ENCODE measurements around the gene KIF13A.
"Not testable (repeated sequence)": the region's sequence is repeated elsewhere in the genome, so short reads cannot be mapped to it uniquely, and the experiment has no call there.

KIF13A gene

DNA sequence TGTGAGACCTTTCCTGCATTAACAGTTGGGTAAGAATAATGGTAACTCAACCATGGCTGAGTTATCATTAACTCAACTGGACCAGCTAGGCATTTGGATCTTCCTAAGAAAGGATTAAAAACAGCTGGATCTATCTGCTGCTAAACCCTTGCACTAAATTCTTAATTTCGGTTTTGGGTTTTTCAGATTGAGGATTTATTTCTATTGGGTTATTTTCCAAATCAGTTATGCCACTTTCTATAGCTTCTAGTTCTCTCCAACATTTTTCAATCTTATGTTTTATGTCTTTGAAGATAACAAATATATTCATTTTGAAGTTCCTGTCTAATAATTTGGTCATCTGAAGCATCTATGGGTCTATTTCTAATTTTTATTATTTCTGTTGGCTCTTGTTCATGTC, 92.5 kb downstream of the KIF13A start:
- H3K4me3 ChIP-seq (ENCODE audit: low read depth, low read length) = no peak overlapping the region
- H3K4me1 ChIP-seq (ENCODE audit: control insufficient read depth, insufficient read depth, low read length) = no peaks in the 10 kb centered on the region
- H3K36me3 ChIP-seq (ENCODE audit: control insufficient read depth, insufficient read depth, low read length) = peaks cover 40% of the 10 kb centered on the region
- H3K9me3 ChIP-seq (ENCODE audit: control insufficient read depth, insufficient read depth, low read length) = peaks cover 16% of the 10 kb centered on the region
- no peak overlapping the region for H3K9ac ChIP-seq (ENCODE audit: low read depth, low read length)
- no peak overlapping the region for H3K27ac ChIP-seq (ENCODE audit: low read depth, low read length)
- H3K27me3 ChIP-seq (ENCODE audit: control insufficient read depth, insufficient read depth, low read length) = no peaks in the 10 kb centered on the region

GRCh38 chr6:17894191-17894590, 93.2 kb downstream of the KIF13A start:
- H3K36me3 ChIP-seq (ENCODE audit: control insufficient read depth, insufficient read depth, low read length) = peaks cover 40% of the 10 kb centered on the region
- H3K4me3 ChIP-seq (ENCODE audit: low read depth, low read length) = no peak overlapping the region
- peaks cover 16% of the 10 kb centered on the region for H3K9me3 ChIP-seq (ENCODE audit: control insufficient read depth, insufficient read depth, low read length)
- no peak overlapping the region for H3K27ac ChIP-seq (ENCODE audit: low read depth, low read length)
- H3K4me1 ChIP-seq (ENCODE audit: control insufficient read depth, insufficient read depth, low read length) = no peaks in the 10 kb centered on the region
- H3K27me3 ChIP-seq (ENCODE audit: control insufficient read depth, insufficient read depth, low read length) = no peaks in the 10 kb centered on the region
- no peak overlapping the region for H3K9ac ChIP-seq (ENCODE audit: low read depth, low read length)

GRCh38 chr6:17892097-17892686, 95.2 kb downstream of the KIF13A start:
- H3K9me3 ChIP-seq (ENCODE audit: control insufficient read depth, insufficient read depth, low read length) = peaks cover 16% of the 10 kb centered on the region
- no peaks in the 10 kb centered on the region for H3K27me3 ChIP-seq (ENCODE audit: control insufficient read depth, insufficient read depth, low read length)
- no peak overlapping the region for H3K27ac ChIP-seq (ENCODE audit: low read depth, low read length)
- no peaks in the 10 kb centered on the region for H3K4me1 ChIP-seq (ENCODE audit: control insufficient read depth, insufficient read depth, low read length)
- no peak overlapping the region for H3K9ac ChIP-seq (ENCODE audit: low read depth, low read length)
- peaks cover 30% of the 10 kb centered on the region for H3K36me3 ChIP-seq (ENCODE audit: control insufficient read depth, insufficient read depth, low read length)
- H3K4me3 ChIP-seq (ENCODE audit: low read depth, low read length) = no peak overlapping the region

- Histone ChIP-seq H3K9me3 (ENCODE audit: control insufficient read depth, insufficient read depth, low read length) (peaks cover 9% of the 10 kb centered on the region), H3K27me3 (ENCODE audit: control insufficient read depth, insufficient read depth, low read length) (no peaks in the 10 kb centered on the region), H3K36me3 (ENCODE audit: control insufficient read depth, insufficient read depth, low read length) (peaks cover 12% of the 10 kb centered on the region), H3K4me3 (ENCODE audit: low read depth, low read length) (no peak overlapping the region), H3K27ac (ENCODE audit: low read depth, low read length) (no peak overlapping the region), H3K9ac (ENCODE audit: low read depth, low read length) (no peak overlapping the region), H3K4me1 (ENCODE audit: control insufficient read depth, insufficient read depth, low read length) (no peaks in the 10 kb centered on the region)
These were observed 97.1 kb downstream of the KIF13A start for GRCh38 chr6:17890309-17890708.

- not testable (repeated sequence) for H3K9me3 ChIP-seq (ENCODE audit: control insufficient read depth, insufficient read depth, low read length); H3K9ac ChIP-seq (ENCODE audit: low read depth, low read length); H3K27ac ChIP-seq (ENCODE audit: low read depth, low read length); H3K27me3 ChIP-seq (ENCODE audit: control insufficient read depth, insufficient read depth, low read length); H3K36me3 ChIP-seq (ENCODE audit: control insufficient read depth, insufficient read depth, low read length); H3K4me3 ChIP-seq (ENCODE audit: low read depth, low read length); H3K4me1 ChIP-seq (ENCODE audit: control insufficient read depth, insufficient read depth, low read length)
These were observed 97.7 kb downstream of the KIF13A start for GRCh38 chr6:17889777-17890176.

DNA sequence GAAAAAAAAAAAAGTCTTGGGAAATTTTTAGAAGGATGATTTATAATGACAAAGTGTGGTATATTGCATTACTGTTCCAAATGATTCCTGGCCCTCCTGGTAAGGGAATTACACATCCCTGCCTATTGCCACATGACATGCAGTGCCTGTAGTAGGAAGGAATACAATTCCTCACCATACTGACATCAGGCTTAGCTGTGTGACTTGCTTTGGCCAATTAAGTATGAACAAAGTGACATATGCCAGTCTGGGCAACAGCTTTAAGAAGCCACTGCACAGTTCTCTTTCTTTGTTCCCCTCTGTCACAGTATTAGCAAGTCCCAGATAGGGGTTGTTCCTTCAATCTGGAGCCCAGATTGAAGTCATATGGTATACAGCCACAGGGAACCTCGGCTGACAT, 100.5 kb downstream of the KIF13A start:
- Histone ChIP-seq H3K4me3 (ENCODE audit: low read depth, low read length) (no peak overlapping the region), H3K9ac (ENCODE audit: low read depth, low read length) (no peak overlapping the region), H3K36me3 (ENCODE audit: control insufficient read depth, insufficient read depth, low read length) (no peaks in the 10 kb centered on the region; the same call in 1 of the 2 replicates), H3K4me1 (ENCODE audit: control insufficient read depth, insufficient read depth, low read length) (no peaks in the 10 kb centered on the region), H3K27ac (ENCODE audit: low read depth, low read length) (no peak overlapping the region), H3K9me3 (ENCODE audit: control insufficient read depth, insufficient read depth, low read length) (no peaks in the 10 kb centered on the region), H3K27me3 (ENCODE audit: control insufficient read depth, insufficient read depth, low read length) (no peaks in the 10 kb centered on the region)

DNA sequence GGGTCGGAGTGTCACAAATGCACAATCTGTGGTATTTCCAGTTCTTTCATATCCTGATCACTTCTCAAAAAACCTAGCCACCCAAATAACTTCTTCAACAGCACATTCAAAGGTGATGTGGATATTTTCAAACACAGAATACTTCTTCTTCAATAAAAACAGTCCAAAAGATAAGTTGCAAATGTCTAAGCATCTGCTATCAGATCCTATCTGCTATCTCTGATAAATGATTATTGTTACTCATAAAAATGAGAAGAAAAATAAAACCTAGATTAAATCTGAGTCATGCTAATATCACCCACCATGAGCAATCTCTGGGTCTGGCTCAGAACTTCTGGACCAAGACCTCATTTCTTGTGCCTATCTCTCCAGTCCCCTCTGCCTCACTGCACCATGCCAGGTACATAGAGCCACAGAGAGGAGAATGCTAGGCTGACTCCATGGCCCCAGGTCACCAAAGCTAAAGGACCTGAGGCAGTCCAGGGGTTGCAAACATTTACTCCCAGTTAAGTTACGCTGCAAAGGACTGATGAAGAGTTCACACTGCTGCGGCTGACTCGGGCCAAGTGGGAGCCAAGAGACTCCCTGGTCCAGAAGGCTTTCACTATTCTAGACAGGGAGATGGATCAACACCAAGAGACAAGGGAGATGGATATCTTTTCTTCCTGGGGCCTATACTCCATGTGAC, 101.4 kb downstream of the KIF13A start:
- no peak overlapping the region for H3K9ac ChIP-seq (ENCODE audit: low read depth, low read length)
- no peaks in the 10 kb centered on the region; the same call in 1 of the 2 replicates for H3K36me3 ChIP-seq (ENCODE audit: control insufficient read depth, insufficient read depth, low read length)
- no peaks in the 10 kb centered on the region for H3K27me3 ChIP-seq (ENCODE audit: control insufficient read depth, insufficient read depth, low read length)
- no peaks in the 10 kb centered on the region for H3K9me3 ChIP-seq (ENCODE audit: control insufficient read depth, insufficient read depth, low read length)
- H3K27ac ChIP-seq (ENCODE audit: low read depth, low read length) = no peak overlapping the region
- no peak overlapping the region for H3K4me3 ChIP-seq (ENCODE audit: low read depth, low read length)
- no peaks in the 10 kb centered on the region for H3K4me1 ChIP-seq (ENCODE audit: control insufficient read depth, insufficient read depth, low read length)

- no peak overlapping the region for H3K9ac ChIP-seq (ENCODE audit: low read depth, low read length)
- no peaks in the 10 kb centered on the region for H3K4me1 ChIP-seq (ENCODE audit: control insufficient read depth, insufficient read depth, low read length)
- no peak overlapping the region for H3K27ac ChIP-seq (ENCODE audit: low read depth, low read length)
- no peaks in the 10 kb centered on the region for H3K9me3 ChIP-seq (ENCODE audit: control insufficient read depth, insufficient read depth, low read length)
- H3K27me3 ChIP-seq (ENCODE audit: control insufficient read depth, insufficient read depth, low read length) = no peaks in the 10 kb centered on the region
- H3K4me3 ChIP-seq (ENCODE audit: low read depth, low read length) = no peak overlapping the region
- H3K36me3 ChIP-seq (ENCODE audit: control insufficient read depth, insufficient read depth, low read length) = no peaks in the 10 kb centered on the region; the same call in 1 of the 2 replicates
These were observed 102.6 kb downstream of the KIF13A start for GRCh38 chr6:17884498-17885478.

DNA sequence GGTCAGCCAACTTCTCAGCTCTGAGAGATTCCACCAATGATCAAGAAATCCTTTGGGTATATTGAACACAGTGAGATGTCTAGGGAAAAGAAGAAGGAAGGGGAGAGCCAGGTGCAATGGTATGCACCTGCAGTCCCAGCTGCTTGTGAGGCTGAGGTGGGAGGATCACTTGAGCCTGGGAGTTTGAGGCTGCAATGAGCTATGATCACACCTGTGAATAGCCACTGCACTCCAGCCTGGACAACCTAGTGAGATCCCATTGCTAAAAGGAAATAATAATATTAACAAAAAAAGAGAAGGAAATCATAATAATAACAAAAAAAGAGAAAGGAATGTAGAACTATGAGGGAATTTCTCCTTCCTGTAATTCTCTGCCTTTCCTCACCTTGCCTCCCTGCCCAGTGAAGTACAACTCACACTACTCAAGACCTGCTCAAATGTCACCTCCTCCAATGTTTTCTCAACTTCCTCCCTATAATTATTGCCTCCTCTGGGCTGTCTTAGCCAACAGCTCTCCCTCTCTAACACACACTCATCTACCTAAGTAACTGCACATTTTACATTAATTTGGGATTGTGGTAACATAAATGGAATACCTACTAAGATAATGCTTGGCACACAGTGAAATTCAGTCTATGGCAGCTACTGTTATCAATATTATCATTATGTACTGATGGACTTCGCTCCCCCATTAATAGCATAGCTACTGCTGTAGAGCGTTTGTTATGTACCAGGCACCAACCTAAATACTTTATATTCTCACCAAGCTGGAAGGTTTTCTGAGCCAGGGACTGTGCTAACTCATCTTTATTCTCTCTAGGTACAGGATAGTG, 103.6 kb downstream of the KIF13A start:
- Histone ChIP-seq H3K27me3 (ENCODE audit: control insufficient read depth, insufficient read depth, low read length) (no peaks in the 10 kb centered on the region), H3K4me1 (ENCODE audit: control insufficient read depth, insufficient read depth, low read length) (no peaks in the 10 kb centered on the region), H3K36me3 (ENCODE audit: control insufficient read depth, insufficient read depth, low read length) (no peaks in the 10 kb centered on the region; the same call in 1 of the 2 replicates), H3K9ac (ENCODE audit: low read depth, low read length) (no peak overlapping the region), H3K27ac (ENCODE audit: low read depth, low read length) (no peak overlapping the region), H3K9me3 (ENCODE audit: control insufficient read depth, insufficient read depth, low read length) (no peaks in the 10 kb centered on the region), H3K4me3 (ENCODE audit: low read depth, low read length) (no peak overlapping the region)

DNA sequence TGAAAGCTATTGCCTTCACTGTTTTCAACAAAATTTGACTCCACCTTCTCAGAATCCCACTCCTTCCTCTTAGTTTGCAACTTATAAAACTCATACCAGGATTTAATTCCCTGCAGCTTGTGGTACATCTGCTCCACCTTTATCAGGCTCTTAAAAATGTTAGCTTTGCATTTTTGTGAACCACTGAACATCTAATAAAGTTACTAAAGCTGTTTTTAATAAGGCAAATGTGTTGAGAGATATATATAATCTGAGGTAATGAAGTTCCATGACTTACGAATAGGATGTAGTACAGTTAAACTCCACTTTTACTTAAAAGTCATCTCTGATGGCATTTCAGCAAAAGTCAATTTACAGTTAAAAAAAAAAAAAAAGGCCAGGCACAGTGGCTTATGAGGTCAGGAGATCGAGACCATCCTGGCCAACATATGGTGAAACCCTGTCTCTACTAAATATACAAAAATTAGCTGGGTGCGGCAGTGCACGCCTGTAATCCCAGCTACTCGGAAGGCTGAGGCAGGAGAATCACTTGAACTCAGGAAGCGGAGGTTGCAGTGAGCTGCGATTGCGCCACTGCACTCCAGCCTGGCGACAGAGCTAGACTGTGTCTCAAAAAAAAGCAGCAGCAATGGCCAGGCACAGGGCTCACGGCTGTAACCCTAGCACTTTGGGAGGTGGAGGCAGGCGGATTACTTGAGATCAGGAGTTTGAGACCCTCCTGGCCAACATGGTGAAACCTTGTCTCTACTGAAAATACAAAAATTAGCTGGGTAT, 106.2 kb downstream of the KIF13A start:
- Histone ChIP-seq H3K36me3 (ENCODE audit: control insufficient read depth, insufficient read depth, low read length) (no peaks in the 10 kb centered on the region; the same call in 1 of the 2 replicates), H3K27me3 (ENCODE audit: control insufficient read depth, insufficient read depth, low read length) (no peaks in the 10 kb centered on the region), H3K9me3 (ENCODE audit: control insufficient read depth, insufficient read depth, low read length) (no peaks in the 10 kb centered on the region), H3K4me3 (ENCODE audit: low read depth, low read length) (no peak overlapping the region), H3K9ac (ENCODE audit: low read depth, low read length) (no peak overlapping the region), H3K27ac (ENCODE audit: low read depth, low read length) (no peak overlapping the region), H3K4me1 (ENCODE audit: control insufficient read depth, insufficient read depth, low read length) (no peaks in the 10 kb centered on the region)

Data from HUES48 (cell line).